Measurements from ENCODE around the gene DOCK2.
"Not testable (repeated sequence)": the region's sequence is repeated elsewhere in the genome, so short reads cannot be mapped to it uniquely, and the experiment has no call there.

The DOCK2 gene

DNA sequence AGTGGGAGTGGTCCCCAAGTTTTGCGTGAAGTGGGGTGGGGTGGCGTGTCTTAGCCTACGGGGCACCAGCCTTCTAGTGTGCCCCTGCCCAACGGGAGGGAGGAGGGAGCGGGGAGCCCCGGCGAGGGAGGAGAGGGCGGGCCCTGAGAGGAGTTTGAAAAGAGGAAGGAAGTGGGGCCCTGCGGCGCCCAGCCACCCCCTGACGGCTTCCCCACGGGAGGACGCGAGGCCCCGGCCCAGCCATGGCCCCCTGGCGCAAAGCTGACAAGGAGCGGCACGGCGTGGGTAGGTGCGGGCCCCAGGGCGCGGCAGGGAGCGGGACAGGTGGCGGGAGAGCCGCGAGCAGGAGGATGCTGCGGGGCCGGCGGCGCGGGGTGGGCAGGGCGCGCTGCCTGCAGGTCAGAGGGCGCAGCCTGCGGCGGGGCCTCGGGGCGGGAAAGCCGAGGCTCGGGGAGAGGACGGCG, at the start of gene DOCK2:
DOCK2 (plus strand) TSS at position 191 of the 464 bp plus-strand sequence; CDS start at position 243, 52 bp downstream.
- DNase-seq, result no peak

DNA sequence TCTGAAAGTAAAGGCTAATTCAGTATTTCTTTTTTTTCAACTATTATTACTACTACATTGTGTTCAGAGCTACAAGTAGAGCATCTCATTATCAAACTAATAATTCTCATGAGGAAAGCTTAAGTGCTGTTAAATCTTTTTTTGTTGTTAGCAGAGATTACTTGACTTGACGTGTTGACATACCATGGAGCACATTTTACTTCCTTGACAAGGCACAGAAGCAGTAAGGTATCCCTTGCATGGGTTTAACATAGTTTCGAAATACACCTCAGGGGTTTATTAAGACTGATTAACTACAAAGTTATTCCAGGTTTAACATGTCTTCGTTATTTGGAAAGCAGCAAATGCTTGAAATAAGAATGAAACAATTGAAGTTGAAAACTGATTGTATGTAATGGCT, 46.5 kb upstream of the DOCK2 start:
- DNase-seq, result no peak

DNA sequence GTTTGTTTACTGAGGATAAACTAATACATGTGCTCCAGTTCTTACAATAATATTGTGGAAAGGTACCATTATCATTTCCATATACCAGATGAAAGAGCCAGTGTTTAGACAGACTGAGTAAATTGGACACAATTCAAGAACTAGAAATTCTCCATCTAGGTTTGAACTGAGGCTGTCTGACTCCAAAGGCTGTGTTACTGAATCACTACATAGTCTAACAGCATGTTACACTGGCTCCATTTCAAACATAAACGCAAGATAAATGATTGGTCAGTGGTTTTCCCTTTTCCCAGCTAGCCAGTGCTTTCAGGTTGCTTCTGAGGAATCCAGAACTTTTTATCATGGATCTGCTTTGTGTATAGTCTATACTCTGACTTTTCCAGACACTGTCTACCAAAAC, 45.4 kb upstream of the DOCK2 start:
- DNase-seq, result no peak

DNA sequence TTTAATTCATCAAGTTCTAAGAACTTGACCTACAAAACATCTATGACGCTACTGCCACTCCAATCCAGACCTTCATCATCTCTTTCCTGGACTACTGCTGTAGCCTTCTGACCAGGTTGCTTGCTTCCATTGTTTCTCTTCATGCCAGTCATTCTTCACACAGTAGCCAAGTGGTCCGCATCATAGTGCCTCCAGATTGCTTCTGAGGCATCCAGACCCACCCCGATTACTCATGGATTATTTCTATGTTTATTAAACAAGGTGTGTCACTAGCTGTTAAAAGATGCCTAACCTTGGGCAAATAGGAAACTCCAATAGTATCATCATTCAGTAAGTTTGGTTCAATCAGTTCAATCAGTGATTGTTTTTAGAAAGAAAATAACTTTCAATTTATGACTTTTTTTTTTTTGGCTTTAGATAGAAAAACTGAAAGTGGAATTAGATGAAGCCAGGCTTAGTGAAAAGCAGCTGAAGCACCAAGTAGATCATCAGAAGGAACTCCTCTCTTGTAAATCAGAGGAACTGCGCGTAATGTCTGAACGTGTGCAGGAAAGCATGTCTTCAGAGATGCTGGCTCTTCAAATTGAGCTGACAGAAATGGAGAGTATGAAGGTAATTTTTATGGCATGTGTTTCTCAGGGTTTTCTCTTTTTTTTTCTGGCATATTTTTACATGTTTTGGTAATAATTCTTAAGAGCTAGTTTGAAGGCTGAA, 44.0 kb upstream of the DOCK2 start:
- no peak for DNase-seq

DNA sequence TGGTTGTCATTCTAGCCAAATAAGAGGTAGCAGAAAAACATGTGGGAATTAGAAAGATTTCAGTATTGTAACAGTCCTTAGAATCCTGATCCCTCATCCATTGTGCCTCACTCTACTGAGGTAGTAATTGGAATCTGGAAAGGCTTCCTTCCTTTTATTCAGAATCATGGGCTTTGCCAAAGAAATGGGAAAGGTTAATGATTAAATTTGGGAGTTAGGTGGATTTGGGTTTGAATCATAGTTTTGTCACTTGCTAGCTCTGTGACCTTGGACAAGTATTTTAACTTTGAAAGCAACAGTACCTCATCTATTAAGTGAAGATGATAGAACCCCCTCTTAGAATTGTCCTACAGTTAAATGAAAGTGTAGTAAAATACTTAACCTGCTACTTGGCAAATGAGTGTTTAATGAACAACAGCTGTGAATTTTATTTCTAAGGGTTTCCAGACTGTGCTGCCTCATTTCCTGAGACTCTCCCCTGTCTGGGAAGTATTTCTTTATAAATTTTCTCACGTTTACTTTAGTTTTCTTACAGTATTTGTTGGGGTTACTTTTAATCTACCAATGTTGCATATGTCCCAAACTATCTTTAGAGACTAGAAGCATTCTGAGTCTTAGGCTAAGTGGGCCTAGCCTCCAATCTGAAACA, 41.8 kb upstream of the DOCK2 start:
- no peak for DNase-seq

DNA sequence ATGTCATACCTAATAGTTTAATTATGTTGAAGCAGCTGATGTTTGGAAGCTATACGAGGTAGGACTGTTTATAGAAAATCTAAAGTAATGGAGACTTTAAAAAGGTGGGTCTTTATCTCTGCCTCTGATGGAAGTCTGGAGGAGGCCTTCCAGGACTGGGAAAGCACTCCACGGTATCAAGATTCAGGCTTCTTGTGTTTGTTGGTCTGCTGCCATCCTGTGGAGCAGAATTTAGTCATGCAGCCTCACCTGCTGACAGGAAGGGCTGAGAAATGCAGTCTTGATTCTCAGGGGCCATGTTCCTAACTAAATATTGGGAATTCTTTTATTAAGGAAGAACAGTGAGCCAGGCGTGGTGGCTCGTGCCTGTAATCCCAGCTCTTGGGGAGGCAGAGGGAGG, 37.6 kb upstream of the DOCK2 start:
- no peak for DNase-seq

DNA sequence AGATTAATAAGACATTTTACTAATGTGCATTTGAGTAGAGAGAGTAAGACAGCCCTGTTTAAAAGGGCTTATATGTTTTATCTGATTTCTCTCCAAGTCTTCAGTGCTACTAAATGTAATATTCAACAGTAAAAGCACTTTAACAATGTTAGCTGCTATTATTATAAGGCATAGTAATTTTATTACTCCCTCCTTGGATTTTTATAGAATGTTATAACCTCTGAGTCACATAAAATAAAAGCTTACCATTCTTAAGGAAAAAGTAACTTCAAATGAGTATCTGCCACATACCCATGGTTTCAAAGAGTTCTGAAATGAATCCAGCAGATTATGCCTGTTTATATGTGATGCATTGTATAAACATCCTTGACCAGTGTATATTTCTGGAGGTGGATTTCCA, 34.5 kb upstream of the DOCK2 start:
- DNase-seq, result no peak

DNA sequence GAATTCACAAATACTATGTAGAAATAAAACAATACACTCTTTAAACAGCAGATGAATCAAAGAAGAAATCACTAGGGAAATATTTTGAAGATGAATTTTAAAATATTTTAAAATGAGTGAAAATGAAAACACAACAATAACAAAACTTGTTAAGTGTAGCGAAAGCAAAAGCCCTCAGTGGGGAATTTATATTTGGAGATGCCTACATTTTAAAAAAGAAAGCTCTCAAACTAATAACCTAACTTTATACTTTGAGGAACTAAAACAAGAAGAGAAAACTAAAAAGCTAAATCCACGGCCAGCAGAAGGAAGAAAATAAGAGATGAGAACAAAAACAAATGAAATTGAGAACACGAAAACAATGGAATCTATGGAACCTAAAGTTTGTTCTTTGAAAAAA, 30.8 kb upstream of the DOCK2 start:
- DNase-seq, result no peak

DNA sequence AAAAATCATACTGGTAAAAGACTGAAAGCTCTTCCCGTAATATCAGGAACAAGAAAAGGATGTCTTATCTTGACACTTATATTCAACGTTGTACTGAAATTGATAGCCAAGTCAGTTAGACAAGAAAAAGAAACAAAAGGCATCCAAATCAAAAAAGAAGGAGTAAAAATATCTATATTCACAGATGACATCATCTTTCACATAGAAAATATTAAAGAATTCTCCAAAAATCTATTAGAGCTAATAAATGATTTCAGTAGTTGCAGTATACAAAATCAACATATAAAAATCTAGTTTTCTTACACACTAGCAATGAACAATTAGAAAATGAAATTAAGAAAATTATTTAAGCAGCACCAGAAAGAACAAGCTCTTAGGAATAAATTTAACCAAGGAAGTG, 29.2 kb upstream of the DOCK2 start:
- no peak for DNase-seq

DNA sequence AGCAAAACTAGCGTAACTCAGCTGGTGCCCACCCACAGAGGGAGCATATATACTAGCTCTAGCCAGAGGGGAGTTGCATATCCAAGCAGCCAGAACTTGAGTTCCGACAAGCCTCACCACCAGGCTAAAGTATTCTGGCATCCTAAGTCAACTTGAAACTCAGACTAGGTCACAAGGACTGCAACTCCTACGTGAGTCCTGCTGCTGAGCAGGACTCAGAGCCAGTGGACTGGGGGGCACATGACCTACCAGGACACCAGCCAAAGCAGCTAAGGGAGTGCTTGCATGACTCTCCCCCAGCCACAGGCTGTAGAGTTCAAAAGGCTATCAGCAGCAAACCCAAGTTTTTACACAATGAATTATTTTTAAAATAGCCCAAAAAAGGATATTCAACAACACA, 27.4 kb upstream of the DOCK2 start:
- no peak for DNase-seq

DNA sequence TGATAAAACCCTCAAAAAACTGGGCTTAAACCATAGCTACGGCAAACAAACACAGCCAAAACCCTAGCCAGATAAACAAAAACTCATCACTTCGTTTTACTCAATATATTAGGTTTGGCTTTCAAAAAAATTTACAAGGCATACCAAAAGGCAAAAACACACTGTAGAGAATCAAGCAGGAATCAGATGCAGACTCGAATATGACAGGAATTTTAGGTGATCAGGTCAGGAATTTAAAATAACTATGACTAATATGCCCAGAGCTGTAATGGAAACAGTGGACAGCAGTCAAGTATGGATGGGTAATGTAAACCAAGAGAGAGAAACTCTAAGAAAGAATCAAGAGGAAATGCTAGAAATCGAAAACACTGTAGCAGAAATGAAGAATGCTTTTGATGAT, 26.5 kb upstream of the DOCK2 start:
- DNase-seq, result no peak

DNA sequence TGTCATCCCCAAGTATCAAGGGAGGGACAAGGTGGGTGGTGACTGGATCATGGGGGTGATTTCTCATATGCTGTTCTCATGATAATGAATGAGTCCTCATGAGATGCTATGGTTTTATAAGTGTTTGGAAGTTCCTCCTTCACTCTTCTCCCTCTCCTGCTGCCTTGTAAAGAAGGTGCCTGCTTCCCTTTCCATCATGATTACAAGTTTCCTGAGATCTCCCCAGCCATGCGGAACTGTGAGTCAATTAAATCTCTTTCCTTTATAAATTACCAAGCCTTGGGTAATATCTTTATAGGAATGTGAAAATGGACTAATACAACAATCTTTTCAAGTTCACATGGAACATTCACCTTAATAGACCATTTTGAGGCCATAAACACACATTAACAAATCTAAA, 21.5 kb upstream of the DOCK2 start:
- DNase-seq, result no peak

DNA sequence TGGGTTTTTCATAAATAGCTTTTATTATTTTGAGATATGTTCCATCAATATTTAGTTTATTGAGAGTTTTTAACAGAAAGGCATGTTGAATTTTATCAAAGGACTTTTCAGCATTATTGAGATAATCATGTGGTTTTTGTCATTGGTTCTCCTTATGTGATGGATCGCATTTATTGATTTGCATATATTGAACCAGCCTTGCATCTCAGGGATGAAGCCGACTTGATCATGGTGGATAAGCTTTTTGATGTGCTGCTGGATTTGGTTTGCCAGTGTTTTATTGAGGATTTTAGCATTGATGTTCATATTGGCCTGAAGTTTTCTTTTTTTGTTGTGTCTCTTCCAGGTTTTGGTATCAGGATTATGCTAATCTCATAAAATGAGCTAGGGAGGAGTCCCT, 12.8 kb upstream of the DOCK2 start:
- not testable (repeated sequence) for DNase-seq

DNA sequence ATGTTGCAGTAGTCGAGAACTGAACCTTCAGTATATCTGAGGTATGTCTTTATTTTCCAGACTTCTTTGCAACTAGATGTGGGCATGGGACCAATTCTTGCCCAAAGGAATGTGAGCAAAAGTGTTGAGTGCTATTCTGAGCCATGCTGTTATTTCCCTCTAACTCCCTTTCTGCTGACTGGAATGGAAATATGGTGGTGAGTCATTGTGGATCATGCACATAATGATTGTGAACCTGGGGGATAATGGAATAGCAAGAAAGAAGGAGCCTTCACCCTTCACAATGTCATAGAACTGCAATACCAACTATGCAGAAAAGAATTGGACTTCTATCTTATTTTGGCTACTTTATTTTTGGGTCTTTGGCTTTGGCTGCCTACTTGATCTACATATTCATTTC, 10.3 kb upstream of the DOCK2 start:
- no peak for DNase-seq

DNA sequence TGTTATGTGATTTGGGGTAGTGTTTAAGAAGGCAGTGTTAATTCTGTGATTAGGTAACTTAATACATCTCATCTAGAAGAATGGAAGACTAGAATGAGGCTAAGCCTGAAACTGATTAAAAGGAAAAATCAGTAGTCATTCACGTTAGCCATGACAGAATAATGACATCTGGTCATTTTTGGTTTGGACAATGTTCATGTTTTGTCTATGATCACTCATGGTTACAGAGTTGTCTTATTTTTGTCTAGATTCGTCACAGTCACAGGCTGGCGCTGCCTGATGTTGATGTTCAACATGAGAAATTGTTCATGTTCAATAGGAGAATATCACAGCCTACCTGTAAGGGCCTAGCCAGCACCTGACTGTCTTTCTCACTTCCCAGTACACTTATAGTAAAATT, 9.5 kb upstream of the DOCK2 start:
- no peak for DNase-seq

DNA sequence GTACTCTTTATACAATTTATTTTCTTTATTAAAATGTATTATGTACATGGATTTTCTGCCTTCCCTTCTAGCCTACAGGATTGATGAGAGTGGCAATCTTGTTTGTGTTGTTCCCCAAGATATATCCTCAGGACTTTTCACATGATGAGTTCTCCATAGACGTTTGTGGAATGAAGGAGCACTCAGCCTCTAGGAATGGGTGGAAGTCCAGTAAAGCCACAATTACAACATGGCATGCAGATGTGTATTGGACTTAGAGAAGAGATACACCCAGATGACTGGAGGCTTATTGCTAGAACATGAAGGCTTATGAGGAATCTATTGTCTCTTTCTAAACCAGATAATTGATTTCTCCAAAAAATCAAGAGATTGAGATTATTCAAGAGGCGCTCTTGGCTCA, 8.2 kb upstream of the DOCK2 start:
- DNase-seq, result no peak

DNA sequence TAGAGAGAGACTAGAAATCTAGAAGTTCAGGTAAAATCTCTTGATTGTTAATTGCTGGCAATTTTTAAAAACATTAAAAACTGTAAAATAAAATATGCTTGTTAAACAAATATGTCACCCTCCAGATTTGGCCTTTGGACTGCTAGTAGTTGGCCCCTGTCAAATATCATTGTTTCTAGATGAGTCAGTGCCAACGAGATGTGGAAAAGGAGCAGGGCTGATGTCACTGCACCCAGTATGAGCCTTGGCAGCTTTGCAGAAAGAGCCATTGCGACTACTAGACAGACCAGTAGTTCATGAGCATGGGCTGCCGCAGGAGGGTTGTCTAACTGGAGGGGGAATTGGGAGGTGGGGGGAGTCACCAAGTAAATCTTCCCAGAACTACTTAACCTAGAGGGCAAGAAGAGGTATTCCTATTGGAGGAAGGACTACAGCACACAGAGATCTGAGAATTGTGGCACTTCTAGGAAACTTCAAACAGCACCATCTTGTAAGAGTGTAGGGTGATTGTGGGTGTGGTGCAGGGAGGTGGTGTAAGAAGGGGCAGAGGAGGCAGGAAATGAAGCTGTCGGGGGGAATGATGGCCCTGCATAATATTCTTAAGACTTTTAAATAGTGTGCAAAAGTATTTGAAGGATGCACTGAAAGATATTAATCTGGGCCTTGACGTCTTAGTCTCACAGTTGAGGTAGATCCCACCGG, 7.1 kb upstream of the DOCK2 start:
- no peak for DNase-seq

DNA sequence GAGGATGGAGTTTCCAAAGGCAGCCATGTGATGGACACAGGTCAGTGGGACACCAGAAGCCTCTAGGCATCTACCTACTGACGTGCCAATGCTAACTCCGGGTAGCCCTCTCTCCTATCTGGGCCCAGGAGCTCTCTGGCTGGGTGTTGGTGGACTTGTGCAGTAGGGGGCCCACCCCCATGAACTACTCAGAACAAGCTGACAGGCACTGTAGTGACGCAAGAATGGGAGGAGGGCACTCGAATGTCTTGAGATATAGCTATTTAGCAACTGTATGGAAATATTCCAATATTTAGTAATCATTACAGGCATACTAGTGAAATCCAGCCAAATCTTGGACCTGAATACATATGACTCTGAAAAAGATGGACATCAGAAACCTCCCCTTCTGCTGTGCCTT, 5.7 kb upstream of the DOCK2 start:
- DNase-seq, result no peak

DNA sequence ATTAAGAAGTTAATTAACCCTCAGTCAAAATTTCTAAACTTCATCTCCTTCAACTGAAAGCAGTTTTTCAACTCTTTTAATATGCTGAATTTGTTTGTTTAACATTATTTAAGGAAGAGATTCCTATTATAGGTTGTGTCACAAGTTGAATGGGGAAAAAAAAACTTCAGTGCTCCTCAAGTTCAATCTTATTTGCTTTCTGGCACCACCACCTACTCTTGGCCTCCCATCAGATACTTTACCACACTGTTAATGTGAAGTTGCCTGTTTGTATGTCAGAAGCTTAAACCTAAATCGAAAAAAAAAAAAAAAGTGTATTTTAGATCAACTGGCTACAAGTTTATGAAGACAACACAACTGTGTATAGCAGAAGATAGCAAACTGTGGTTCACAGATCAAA, 4.1 kb upstream of the DOCK2 start:
- no peak for DNase-seq

DNA sequence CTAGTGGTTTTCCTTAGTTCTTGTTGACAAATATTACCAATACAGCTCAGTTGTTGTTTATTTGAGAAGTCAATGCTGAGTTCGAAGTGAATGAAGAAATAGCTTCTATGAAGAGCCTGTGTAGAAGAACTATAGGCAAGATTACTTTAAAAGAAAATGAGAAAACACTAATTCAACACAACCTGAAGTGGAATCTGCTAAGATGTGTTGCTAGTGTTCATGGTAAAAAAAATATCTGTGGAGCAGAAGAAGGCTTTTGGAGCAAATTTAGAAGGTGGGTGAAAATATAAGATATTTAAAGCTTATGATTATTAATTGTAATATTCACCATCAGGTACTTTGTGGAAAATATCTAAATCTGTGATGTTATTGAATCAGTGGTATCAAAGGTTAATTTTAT, 2.5 kb upstream of the DOCK2 start:
- no peak for DNase-seq

DNA sequence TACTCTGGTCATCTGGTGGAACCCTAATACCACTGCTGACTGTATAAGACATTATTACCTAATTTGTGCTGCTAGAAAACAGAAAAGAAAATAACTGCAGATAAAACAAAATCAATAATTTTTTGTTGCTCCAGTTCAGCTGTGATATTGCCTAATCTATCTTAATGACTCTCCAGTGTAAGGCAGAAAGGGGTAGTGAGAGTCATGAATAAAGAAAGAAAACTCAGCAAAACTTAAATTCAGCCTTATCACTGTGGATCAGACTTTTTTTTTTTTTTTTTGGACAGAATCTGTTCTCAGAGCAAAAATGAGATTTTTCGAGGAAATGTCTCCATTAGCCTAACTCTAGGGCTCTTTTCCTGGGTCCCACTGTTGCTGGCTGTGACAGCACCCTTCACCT, 1.1 kb upstream of the DOCK2 start:
- DNase-seq, result no peak

DNA sequence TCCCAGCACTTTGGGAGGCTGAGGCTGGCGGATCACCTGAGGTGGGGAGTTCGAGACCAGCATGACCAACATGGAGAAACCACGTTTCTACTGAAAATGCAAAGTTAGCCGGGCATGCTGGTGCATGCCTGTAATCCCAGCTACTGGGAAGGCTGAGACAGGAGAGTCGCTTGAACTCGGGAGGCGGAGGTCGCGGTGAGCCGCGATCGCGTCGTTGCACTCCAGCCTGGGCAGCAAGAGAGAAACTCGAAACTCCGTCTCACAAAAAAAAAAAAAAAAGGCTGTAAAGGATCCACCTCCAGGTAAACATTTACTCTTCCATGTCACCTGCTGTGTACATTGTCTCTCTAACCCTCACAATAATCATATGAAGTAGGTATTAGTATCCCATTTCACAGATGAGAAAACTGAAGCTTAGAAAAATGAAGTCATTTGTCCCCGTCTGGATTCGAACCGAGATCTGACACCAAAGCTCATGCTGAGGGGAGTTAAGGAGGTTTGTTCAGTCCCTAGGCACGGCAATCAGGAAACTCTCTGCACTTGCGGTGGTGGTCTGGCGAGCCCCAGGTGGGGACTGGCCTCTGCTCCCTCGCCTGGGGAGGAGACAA, 494 bp upstream of the DOCK2 start:
- no peak for DNase-seq

DNA sequence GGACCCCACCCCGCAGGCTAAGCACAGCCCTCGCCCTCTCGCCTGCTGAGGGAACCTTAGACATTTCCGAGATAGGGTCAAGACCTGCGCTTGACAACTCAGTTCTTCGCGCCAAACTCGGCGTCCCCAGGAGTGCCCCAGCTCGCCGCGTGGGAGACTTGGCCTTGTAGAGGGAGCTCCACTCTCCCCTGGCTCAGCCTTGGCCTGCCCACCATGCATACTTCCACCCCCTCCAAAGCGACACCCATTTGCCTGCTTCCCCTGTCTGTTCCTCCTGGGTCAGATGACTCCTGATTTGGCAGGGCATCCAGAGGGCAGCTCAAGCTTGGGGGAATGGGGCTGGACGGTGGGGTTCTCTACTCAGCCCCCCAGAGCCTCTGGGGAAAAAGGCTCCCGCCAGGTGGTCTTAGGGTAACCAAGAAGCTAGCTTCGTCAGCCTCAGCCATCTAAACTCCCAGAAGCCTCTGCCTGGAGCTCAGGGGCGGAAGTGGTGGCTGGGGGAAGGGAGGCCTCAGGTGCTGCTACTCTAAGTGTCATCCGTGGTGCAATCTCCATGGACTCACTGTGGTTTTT, 560 bp downstream of the DOCK2 start:
- DNase-seq, result no peak

DNA sequence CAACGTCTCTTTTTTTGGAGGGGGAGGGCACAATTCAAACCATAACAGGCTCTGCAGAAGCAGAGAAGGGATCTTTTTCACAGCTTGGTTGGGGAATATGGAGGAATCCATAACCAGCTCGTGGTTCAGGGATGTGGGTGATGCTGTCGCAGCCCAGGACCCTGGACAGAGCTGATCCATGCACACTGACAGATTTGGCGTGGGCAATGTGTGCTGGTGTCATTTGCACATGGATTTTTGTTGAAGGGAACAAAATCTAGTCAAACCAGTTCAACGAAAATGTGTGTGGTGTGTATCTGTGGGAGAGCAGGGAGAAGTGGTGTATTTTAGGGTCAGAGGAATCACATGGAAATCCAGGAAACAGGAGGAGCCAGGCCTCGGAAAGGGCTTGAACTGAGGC, 4.2 kb downstream of the DOCK2 start:
- DNase-seq, result no peak
